Small intestine (tissue), 7 donors: ENCODE measurements around the gene PER1. TPM values are rescaled to one million over a fixed set of nuclear protein-coding genes. Genes with fewer than 3 reads are reported as not detected.
A peak's percentile ranks its signal among the peaks of the same experiment; 100 is the strongest.

ENCODE experiments used
- DNase-seq, 2 donors: peaks; one replicate each; pipeline versions ENCODE4 v3.0.0 to v3.0.0-alpha.2; 2013
- FAIRE-seq: peaks from 2 replicates; lab custom pipeline; 2012; peaks lifted over from hg19 to GRCh38; lab: Jason Lieb, UNC
- H3K27ac ChIP-seq, 3 donors: one replicate each; pipeline ENCODE4 v1.5.1; 2013; ENCODE audit warnings: low read length in 2 of 3, mild to moderate bottlenecking in 2 of 3, control low read depth in 1 of 3, inconsistent platforms in 1 of 3, low read depth in 1 of 3, moderate library complexity in 1 of 3
- H3K27me3 ChIP-seq, 3 donors: one replicate each; pipeline ENCODE4 v1.6.1; 2013; ENCODE audit warnings: low read length in 3 of 3, inconsistent platforms in 1 of 3; ENCODE audit not compliant: control insufficient read depth in 3 of 3, insufficient read depth in 3 of 3
- H3K36me3 ChIP-seq, 3 donors: one replicate each; pipeline ENCODE4 v1.6.1; 2013; ENCODE audit warnings: low read length in 3 of 3, inconsistent platforms in 1 of 3, low read depth in 1 of 3, mild to moderate bottlenecking in 1 of 3, moderate library complexity in 1 of 3; ENCODE audit not compliant: control insufficient read depth in 3 of 3, insufficient read depth in 2 of 3
- H3K4me1 ChIP-seq, 3 donors: one replicate each; pipeline ENCODE4 v1.6.1; 2013; ENCODE audit warnings: low read length in 2 of 3, inconsistent platforms in 1 of 3, low read depth in 1 of 3, mild to moderate bottlenecking in 1 of 3, moderate library complexity in 1 of 3; ENCODE audit not compliant: control insufficient read depth in 3 of 3, insufficient read depth in 2 of 3
- H3K4me3 ChIP-seq, 3 donors: one replicate each; pipeline ENCODE4 v1.5.1; 2013; ENCODE audit warnings: low read length in 3 of 3, control low read depth in 1 of 3, inconsistent platforms in 1 of 3, low read depth in 1 of 3, mild to moderate bottlenecking in 1 of 3, moderate library complexity in 1 of 3
- H3K9me3 ChIP-seq, 2 donors: one replicate each; pipeline ENCODE4 v1.6.1; 2013; ENCODE audit warnings: low read depth in 1 of 2, low read length in 1 of 2; ENCODE audit not compliant: control insufficient read depth in 2 of 2, insufficient read depth in 1 of 2
- WGBS, 3 donors: extraction: QIAGEN DNeasy Blood & Tissue Kit; methylation state at CpG; one replicate each; pipeline ENCODE4 v1.1.7; 2013; 5-methylcytosine and 5-hydroxymethylcytosine counted together
- polyA plus RNA-seq, 4 donors: library from polyadenylated mRNA; stranded (reverse) in 3 of 4; unstranded in 1 of 4; fragments of 200-250 nt in 3 of 4; fragments of 120-200 nt in 1 of 4; gene quantifications; one replicate each; pipeline versions ENCODE4 v1.2.1 to v1.2.3, GENCODE V29; 2013
- donor health status: healthy with polysubstance abuse.
- donor health status: control.
- donor health status: control.
- donor health status: Bipolar disorder and iron deficiency.
- donor health status: healthy.

The PER1 gene
- polyA plus RNA-seq, 4 donors: 17.3 to 79.4 (median 54.0) TPM

DNA sequence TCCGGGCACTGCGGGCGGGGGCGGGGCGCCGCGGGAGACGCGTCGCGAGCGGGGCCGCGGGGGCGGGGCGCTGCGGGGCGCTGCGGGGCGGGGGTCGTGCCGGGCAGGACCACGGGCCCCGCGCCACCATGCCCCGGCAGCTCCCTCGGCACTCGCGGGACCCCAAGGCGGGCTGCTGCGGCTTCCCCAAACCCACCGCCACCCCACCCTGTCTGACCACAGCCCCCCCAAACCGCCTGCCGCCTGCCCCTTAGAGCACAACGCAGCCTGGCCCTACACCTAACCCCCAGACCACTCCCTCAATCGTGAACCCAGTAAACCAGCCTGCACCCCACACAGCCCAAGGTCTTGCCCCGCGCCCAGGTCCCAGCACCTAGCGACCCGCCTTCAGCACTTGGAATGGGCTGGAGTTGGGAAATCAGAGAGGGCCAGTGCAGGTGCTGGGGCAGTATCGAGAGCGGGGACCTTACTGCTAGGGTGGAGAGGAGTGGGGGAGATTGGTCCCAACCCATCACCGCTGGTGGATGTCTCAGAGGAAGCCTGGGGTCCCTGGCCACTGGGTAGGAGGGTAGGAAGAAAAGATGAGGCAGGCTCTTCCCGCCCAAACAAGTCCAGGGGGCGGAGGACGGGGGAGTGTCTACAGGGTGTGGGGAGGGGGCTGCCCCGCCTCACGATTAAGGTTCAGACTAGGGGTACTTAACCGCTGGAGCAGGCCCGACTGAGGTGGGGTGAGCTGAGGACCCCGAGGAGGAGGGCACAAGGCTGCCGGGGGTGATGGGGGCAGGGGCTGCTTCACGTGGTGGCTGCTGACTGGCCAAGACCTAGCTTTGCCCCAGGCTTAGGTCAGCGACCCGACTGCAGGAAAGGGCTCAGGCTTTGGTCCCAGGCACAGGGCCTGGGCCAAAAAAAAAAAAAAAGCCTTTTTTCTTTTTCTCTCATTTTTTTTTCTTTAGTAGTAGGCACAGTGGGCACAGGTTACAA is 11.1 kb upstream of the PER1 start:
- H3K27ac ChIP-seq: peak overlapping the region; percentile 76 to 97 (median 93)
- peaks cover 0 to 33% (median 4%) of the 10 kb centered on the region in 3 donors for H3K36me3 ChIP-seq
- H3K27me3 ChIP-seq: no peaks in the 10 kb centered on the region
- 9 to 36% (median 16%) methylated on average over 18 to 55 of the region's 55 CpGs for WGBS, 3 donors
- H3K9me3 ChIP-seq: no peaks in the 10 kb centered on the region
- peak overlapping the region; percentile 89 to 97 (median 93) for H3K4me3 ChIP-seq
- DNase-seq (peak in 1 of 2 donors; percentile 67), FAIRE-seq (no peak)
- peaks cover 6 to 45% (median 15%) of the 10 kb centered on the region in 3 donors for H3K4me1 ChIP-seq

DNA sequence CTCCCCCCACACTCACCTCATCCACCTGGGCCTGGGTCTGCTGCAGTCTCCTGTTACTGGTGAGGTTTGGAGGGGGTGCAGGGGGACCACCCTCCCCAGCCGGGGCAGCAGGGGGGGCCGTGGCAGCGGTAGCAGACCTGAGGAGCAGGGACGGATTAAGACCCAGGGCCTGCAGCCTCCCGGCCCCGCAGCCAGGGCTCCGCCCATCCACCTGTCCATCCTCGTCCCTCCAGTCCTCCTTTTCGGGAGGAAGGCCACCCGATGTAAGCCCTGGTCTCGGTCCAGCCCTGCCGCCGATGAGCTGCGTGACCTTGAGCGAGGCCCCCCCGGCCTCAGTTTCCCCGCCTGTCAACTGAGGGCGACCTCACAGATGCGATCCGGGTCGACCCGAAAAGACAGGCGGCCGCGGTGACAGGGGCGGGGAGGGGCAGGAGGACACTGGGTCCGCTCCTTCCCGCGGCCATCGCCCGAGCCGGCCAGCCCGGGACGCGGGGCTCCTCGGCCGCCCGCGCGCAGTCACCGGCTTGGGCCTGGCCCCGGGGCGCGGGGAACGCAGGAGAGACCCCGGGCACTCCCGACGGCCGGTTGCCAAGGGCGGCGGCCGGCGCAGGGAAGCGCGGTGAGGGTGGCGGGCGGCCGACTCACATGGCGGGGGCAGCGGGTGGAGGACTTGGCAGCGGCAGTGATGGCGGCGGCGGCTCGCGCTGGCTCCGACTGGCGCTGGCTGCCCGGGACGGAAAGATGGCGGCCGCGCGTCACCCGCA is 10.2 kb upstream of the PER1 start, which contains the start of gene VAMP2:
TSS of gene VAMP2 (minus strand) at position 716 of the 764 bp plus-strand sequence. CDS start at position 647, 69 bp downstream.
- no peak for FAIRE-seq
- H3K27me3 ChIP-seq: no peaks in the 10 kb centered on the region
- WGBS, 3 donors: 0 to 1% (median 0%) methylated on average over 27 to 75 of the region's 75 CpGs
- peak within 1 kb of the TSS; percentile 89 to 97 (median 93) for H3K4me3 ChIP-seq
- H3K9me3 ChIP-seq: no peaks in the 10 kb centered on the region
- peaks cover 0 to 40% (median 4%) of the 10 kb centered on the region in 3 donors for H3K36me3 ChIP-seq
- peak within 1 kb of the TSS; percentile 93 to 97 (median 95) for H3K27ac ChIP-seq
- peaks cover 6 to 45% (median 15%) of the 10 kb centered on the region in 3 donors for H3K4me1 ChIP-seq
- peak; percentile 58 to 90 for DNase-seq

DNA sequence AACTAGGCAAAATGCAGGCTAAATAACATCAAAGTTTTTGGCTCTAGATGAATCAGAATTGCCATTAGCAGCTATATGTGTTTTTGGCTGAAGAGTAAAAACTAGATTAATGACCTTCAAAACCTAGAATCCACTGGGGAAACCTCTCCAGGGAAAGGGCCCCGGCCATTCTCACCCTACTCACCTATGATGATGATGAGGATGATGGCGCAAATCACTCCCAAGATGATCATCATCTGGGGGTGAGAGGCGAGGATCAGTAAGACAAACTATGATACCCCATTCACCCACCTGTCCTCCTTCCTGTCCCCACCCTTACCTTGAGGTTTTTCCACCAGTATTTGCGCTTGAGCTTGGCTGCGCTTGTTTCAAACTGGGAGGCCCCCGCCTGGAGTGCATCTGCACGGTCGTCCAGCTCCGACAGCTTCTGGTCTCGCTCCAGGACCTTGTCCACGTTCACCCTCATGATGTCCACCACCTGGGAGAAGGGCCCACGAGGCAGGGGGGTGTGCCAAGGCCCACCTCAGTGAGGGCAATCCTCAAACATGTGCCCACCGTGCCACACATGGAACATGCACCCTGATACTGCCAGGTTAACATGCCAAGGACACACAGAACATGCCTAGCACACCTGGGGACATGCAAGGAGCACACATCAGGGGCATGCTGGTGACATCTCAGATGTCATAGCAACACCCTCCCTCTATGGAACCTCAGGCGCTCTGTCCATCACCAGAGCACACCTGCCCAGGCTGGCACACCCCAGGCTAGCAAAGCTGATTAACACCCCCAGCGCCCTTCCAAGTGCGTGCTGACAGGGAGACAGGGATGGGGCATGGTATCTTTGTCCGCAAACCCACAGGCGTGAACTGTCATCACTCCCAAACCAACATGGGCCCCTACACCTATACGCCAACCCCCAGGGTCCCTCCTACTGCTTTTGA is 9.4 kb upstream of the PER1 start:
- Histone ChIP-seq H3K4me3 (peak overlapping the region; percentile 89 to 97 (median 93)), H3K27me3 (no peaks in the 10 kb centered on the region), H3K27ac (peak overlapping the region; percentile 70 to 97 (median 95)), H3K9me3 (no peaks in the 10 kb centered on the region), H3K4me1 (peaks cover 6 to 51% (median 15%) of the 10 kb centered on the region in 3 donors), H3K36me3 (peaks cover 0 to 40% (median 4%) of the 10 kb centered on the region in 3 donors)
- DNase-seq (peak in 1 of 2 donors; percentile 22), FAIRE-seq (no peak)
- 43 to 57% (median 48%) methylated on average over 19 of the region's 19 CpGs for WGBS, 3 donors

DNA sequence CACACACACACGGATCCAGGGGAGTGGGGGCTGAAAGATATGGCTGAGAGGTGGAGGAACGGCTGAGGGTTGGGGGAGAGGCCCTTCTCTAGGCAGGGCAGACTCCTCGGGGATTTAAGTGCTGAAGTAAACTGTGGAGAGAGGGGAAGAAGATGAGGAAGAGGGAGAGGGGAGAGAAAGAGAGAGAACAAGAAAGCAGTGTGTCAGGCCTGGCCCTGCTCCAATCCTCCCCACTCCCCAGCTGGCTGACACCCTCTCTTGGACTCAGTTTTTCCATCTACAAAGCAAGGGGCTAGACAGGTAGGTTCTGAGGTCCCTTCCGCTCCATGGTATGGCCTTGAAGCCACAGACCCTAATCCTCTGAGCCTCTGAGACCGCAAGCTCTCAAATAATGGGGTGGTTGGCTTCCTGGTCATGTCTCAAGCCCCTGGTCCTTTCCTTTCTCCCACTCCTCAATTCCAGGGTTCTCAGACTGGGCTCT is 8.6 kb upstream of the PER1 start:
- Histone ChIP-seq H3K9me3 (no peaks in the 10 kb centered on the region), H3K27ac (peak overlapping the region; percentile 15 to 50 (median 44)), H3K27me3 (no peaks in the 10 kb centered on the region), H3K4me3 (peak overlapping the region in 1 of 3 donors; percentile 97), H3K36me3 (peaks cover 0 to 40% (median 4%) of the 10 kb centered on the region in 3 donors), H3K4me1 (peaks cover 6 to 53% (median 15%) of the 10 kb centered on the region in 3 donors)
- 47 to 58% (median 51%) methylated on average over 5 of the region's 5 CpGs for WGBS, 3 donors
- FAIRE-seq (no peak), DNase-seq (peak in 1 of 2 donors; percentile 3)

DNA sequence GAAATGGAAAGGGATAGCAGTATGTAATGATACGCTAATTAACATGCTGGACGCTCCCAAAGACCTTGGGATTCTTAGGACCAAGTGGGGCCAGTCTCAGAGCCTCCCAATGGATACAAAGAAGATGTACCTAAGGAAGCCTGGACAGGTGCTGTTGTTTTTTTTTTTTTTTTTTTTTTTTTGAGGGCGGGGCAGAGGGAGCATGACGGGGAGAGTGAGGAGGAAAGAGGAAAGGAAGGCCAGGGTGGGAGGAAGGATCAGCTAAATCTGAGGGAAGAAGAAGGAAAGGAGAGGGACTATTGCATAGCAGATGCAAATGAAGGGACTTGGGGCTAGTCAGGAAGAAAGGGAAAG is 8.0 kb upstream of the PER1 start:
- H3K4me3 ChIP-seq: no peak overlapping the region
- H3K36me3 ChIP-seq: peaks cover 0 to 40% (median 4%) of the 10 kb centered on the region in 3 donors
- WGBS, 3 donors: 61 to 69% (median 64%) methylated on average over 3 to 4 of the region's 4 CpGs
- DNase-seq: peak in 1 of 2 donors; percentile 26
- peak overlapping the region in 1 of 3 donors; percentile 50 for H3K27ac ChIP-seq
- no peaks in the 10 kb centered on the region for H3K9me3 ChIP-seq
- H3K4me1 ChIP-seq: peaks cover 6 to 59% (median 15%) of the 10 kb centered on the region in 3 donors
- no peaks in the 10 kb centered on the region for H3K27me3 ChIP-seq
- no peak for FAIRE-seq

DNA sequence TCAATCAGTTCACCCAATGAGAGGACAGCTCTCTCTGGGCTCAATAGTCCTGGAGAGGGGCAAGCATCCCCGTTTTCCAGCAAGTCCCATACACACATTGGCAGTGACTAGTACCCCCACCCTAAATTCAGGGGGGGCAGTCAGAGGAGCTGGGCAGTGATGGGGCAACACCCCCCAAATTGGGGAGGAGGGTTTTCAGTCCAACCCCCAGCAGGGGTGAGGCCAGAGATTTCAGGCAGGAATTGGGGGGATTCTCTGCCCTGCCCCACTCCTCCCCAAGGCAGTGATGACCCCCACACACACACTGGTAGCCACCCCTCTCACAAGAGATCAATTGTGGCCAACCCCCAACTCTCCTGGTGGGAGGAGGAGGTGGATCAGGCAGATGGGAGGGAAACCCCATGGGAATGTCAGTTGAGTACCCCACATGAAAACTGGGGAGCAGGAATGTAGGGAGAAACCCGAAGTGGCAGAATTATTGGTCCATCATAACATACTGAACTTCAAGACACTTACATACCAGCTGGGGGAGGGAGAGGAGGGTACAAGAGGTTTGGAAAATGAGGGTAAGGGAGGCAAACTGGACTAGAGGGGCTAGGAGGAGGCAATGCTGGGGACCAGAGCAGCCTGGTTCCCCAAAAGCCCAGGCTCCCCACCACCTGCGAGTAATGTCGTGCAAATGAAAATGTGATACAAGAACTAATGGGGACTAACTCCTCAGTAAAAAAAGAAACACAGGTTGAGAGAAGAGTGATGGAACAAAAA is 7.4 kb upstream of the PER1 start:
- Histone ChIP-seq H3K9me3 (no peaks in the 10 kb centered on the region), H3K27me3 (no peaks in the 10 kb centered on the region), H3K36me3 (peaks cover 0 to 40% (median 4%) of the 10 kb centered on the region in 3 donors), H3K4me1 (peaks cover 6 to 62% (median 15%) of the 10 kb centered on the region in 3 donors), H3K27ac (peak overlapping the region in 2 of 3 donors; percentile 18 to 50), H3K4me3 (no peak overlapping the region)
- WGBS, 3 donors: 62 to 76% (median 70%) methylated on average over 4 of the region's 4 CpGs
- FAIRE-seq (no peak), DNase-seq (no peak)

DNA sequence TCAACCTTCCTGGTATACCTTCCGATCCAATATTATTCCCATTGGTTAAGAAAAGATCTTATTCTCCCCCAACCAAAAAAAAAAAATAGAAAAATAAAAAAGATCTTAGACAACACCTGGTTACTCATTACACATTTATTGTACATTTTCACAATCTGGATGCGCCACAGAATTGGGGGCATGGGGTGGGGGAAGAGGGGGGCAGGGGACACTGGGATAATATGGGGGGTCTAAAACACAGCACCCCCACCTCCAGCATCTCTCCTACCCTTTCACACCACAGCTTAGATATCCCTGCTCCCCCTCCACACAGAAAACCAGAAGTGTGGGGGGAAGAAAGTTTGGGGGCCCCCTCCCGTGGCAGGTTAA is 6.8 kb upstream of the PER1 start:
- FAIRE-seq: no peak
- H3K36me3 ChIP-seq: peaks cover 0 to 40% (median 4%) of the 10 kb centered on the region in 3 donors
- DNase-seq: no peak
- H3K4me1 ChIP-seq: peaks cover 5 to 62% (median 14%) of the 10 kb centered on the region in 3 donors
- no peaks in the 10 kb centered on the region for H3K27me3 ChIP-seq
- no peaks in the 10 kb centered on the region for H3K9me3 ChIP-seq
- no peak overlapping the region for H3K4me3 ChIP-seq
- 50 to 58% (median 55%) methylated on average over 3 of the region's 3 CpGs for WGBS, 3 donors
- peak overlapping the region in 1 of 3 donors; percentile 26 for H3K27ac ChIP-seq
